Muscle of arm (tissue), 14 donors: ENCODE results near the gene UBR7. TPM values are rescaled to one million over a fixed set of nuclear protein-coding genes. Genes with fewer than 3 reads are reported as not detected.
A peak's percentile ranks its signal among the peaks of the same experiment; 100 is the strongest.
"Not testable (repeated sequence)": the region's sequence is repeated elsewhere in the genome, so short reads cannot be mapped to it uniquely, and the experiment has no call there.

ENCODE experiments used
- DNase-seq: peaks from one replicate; pipeline ENCODE4 v3.0.0-alpha.2; 2013
- long read RNA-seq, 11 donors: transcript quantifications; one replicate each; lab custom pipeline, GENCODE V29; 2026
- polyA plus RNA-seq, 12 donors: library from polyadenylated mRNA; unstranded; fragments of 120-200 nt; gene quantifications; one replicate each; pipeline ENCODE4 v1.2.1, GENCODE V29; 2013; ENCODE audit not compliant: insufficient read length in 12 of 12

Gene UBR7, protein sequence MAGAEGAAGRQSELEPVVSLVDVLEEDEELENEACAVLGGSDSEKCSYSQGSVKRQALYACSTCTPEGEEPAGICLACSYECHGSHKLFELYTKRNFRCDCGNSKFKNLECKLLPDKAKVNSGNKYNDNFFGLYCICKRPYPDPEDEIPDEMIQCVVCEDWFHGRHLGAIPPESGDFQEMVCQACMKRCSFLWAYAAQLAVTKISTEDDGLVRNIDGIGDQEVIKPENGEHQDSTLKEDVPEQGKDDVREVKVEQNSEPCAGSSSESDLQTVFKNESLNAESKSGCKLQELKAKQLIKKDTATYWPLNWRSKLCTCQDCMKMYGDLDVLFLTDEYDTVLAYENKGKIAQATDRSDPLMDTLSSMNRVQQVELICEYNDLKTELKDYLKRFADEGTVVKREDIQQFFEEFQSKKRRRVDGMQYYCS
- polyA plus RNA-seq = 10 to 100 TPM in 11 of 12 donors, not detected in 1; 23.8 to 55.8 (median 28.1) TPM
- long read RNA-seq, donor 1, transcript UBR7-201 (11 exons, 3,694 nt) = major isoform, 7 of 15 reads
- long read RNA-seq, donor 1, partial matches to known transcripts = 8 of 15 reads
- long read RNA-seq, donor 1, other reads (novel, unspliced or antisense) = 0 of 15 reads
- long read RNA-seq, donor 2, transcript UBR7-201 (11 exons, 3,694 nt) = major isoform, 12 of 13 reads
- long read RNA-seq, donor 2, partial matches to known transcripts = 0 of 13 reads
- long read RNA-seq, donor 2, other reads (novel, unspliced or antisense) = 0 of 13 reads
- long read RNA-seq, donor 3, transcript UBR7-201 (11 exons, 3,694 nt) = major isoform, 8 of 8 reads
- long read RNA-seq, donor 3, partial matches to known transcripts = 0 of 8 reads
- long read RNA-seq, donor 3, other reads (novel, unspliced or antisense) = 0 of 8 reads
- long read RNA-seq, donor 4, partial matches to known transcripts = 0 of 3 reads
- long read RNA-seq, donor 4, other reads (novel, unspliced or antisense) = 0 of 3 reads
- long read RNA-seq, donor 5, transcript UBR7-201 (11 exons, 3,694 nt) = major isoform, 8 of 28 reads
- long read RNA-seq, donor 5, partial matches to known transcripts = 20 of 28 reads
- long read RNA-seq, donor 5, other reads (novel, unspliced or antisense) = 0 of 28 reads
- long read RNA-seq, donor 6, partial matches to known transcripts = 0 of 4 reads
- long read RNA-seq, donor 6, other reads (novel, unspliced or antisense) = 0 of 4 reads
- long read RNA-seq, donor 7, partial matches to known transcripts = 0 of 3 reads
- long read RNA-seq, donor 7, other reads (novel, unspliced or antisense) = 0 of 3 reads
- long read RNA-seq, donor 8, transcript UBR7-201 (11 exons, 3,694 nt) = major isoform, 13 of 13 reads
- long read RNA-seq, donor 8, partial matches to known transcripts = 0 of 13 reads
- long read RNA-seq, donor 8, other reads (novel, unspliced or antisense) = 0 of 13 reads
- long read RNA-seq, donor 9, transcript UBR7-201 (11 exons, 3,694 nt) = major isoform, 6 of 6 reads
- long read RNA-seq, donor 9, partial matches to known transcripts = 0 of 6 reads
- long read RNA-seq, donor 9, other reads (novel, unspliced or antisense) = 0 of 6 reads
- long read RNA-seq, donor 10, transcript UBR7-201 (11 exons, 3,694 nt) = major isoform, 13 of 13 reads
- long read RNA-seq, donor 10, partial matches to known transcripts = 0 of 13 reads
- long read RNA-seq, donor 10, other reads (novel, unspliced or antisense) = 0 of 13 reads
- long read RNA-seq, donor 11, transcript UBR7-201 (11 exons, 3,694 nt) = major isoform, 6 of 6 reads
- long read RNA-seq, donor 11, partial matches to known transcripts = 0 of 6 reads
- long read RNA-seq, donor 11, other reads (novel, unspliced or antisense) = 0 of 6 reads

DNA sequence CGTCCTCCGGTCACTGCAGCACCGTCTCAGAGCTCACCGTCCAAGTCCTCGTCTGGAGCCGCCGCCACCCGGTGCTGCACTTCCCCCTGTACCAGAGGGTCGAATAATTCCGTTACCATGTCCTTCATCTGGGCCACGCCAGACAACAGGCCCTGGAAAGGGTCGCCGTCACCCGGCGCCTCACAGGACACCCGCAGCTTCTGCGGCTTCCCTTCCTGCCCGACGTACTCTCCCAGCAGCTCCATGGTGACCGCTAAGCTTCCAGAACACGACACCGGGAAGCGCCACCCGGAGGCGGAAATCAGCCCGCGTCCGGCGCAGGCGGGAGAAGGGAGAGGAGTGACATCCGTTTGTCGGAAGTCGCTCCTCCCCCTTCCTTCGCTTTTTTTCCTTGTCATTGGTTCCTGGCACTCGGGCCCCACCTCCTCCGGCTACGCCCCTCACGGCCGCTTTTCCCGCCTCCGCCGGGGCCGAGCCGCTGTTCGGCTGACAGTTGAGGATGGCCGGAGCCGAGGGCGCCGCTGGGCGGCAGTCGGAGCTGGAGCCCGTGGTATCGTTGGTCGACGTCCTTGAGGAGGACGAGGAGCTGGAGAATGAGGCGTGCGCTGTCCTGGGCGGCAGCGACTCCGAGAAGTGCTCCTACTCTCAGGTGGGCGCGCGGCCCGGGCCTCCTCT, at the start of gene UBR7, which contains the start of gene GON7:
TSS of gene UBR7 (plus strand) at position 464 of the 675 bp plus-strand sequence. CDS start at position 500, 36 bp downstream.
TSS of gene GON7 (minus strand) at position 273 of the 675 bp plus-strand sequence. CDS start at position 245, 28 bp downstream.
- peak; percentile 98 for DNase-seq

DNA sequence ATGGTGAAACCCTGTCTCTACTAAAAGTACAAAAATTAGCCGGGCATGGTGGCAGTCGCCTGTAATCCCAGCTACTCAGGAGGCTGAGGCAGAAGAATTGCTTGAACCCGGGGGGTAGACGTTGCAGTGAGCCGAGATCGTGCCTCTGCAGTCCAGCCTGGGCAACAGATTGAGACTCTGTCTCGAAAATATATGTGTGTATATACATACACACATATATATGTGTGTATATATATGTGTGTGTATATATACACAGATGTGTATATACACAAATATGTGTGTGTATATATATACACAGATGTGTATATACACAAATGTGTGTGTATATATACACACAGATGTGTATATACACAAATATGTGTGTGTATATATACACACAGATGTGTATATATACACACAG, 48.7 kb upstream of the UBR7 start:
- not testable (repeated sequence) for DNase-seq

DNA sequence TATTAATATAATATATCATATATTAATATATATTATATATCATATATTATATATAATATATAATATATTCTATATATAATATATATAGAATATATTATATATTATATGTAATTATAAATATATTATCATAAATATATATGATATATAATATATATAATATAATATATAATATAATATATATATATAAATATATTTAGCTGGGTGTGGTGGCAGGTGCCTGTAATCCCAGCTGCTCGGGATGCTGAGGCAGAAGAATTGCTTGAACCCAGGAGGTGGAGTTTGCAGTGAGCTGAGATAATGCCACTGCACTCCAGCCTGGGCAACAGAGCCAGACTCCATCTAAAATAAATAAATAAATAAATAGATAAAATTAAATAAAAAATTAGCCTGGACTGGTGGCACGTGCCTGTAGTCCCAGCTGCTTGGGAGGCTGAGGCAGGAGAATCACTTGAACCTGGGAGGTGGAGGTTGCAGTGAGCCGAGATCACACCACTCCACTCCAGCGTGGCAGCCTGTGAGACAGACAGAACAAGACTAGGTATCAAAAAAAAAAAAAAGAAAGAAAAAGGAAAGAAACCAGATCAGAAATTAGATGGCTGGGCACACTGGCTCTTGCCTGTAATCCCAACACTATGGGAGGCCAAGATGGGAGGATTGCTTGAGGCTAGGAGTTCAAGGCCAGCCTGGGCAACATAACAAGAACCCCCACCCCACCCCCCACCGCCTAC, 47.3 kb upstream of the UBR7 start:
- DNase-seq = not testable (repeated sequence)

DNA sequence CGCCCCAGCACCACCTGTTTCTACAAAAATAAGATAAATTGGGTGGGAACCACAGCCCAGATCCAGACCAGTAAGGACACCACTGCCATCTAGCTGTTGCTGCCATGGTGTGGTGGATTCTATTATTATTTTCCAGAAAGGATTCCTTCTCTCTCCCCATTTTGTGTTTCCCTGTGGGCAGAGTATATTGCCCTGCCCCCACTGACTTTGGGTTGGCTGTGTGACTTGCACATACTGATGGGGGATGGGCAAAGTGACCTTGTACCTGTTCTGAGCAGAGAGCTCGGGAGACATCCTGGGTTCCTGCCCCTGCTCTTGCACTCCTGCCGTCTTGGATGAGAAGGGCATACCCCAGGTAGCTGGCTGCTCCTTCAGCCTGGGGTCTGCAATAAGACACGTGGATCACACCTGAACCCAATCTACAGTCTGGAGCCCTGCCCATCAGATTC, 46.7 kb upstream of the UBR7 start:
- no peak for DNase-seq

DNA sequence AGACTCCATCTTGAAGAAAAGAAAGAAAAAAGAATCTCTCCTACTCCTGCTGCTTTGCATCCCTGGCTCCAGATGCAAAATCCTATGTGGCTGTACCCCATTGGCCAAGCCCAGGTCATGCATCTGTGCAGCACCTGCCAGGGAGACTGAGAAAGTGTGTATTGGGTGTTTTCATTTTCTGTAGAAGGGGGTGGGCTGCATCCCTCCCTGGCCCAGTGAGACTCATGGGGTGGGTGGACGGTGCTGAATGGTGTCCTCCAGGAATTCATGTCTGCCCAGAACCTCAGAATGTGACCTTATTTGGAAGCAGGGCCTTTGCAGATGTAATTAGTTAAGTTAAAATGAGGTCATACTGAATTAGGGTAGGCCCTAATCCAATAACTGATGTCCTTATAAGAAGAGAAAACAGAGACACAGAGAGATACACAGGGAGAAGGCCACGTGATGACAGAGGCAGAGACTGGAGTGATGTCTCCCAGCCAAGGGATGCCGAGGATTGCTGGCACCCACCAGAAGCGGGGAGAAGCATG, 45.6 kb upstream of the UBR7 start:
- no peak for DNase-seq

DNA sequence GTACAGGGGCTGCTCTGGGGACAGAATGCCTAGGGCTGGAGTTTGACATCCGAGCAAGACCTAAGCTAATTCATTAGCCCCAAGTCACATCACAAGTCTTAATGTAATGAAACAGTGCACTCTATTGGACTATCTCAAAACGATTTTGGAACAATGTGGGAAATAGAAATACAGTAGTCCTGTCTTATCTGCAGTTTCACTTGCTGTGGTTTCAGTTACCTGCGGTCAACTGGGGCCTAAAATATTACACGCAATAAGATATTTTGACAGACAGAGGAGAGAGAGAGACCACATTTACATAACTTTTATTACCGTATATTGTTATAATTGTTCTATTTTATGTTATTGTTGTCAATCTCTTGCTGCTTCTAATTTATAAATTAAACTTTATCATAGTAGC, 43.5 kb upstream of the UBR7 start:
- no peak for DNase-seq

DNA sequence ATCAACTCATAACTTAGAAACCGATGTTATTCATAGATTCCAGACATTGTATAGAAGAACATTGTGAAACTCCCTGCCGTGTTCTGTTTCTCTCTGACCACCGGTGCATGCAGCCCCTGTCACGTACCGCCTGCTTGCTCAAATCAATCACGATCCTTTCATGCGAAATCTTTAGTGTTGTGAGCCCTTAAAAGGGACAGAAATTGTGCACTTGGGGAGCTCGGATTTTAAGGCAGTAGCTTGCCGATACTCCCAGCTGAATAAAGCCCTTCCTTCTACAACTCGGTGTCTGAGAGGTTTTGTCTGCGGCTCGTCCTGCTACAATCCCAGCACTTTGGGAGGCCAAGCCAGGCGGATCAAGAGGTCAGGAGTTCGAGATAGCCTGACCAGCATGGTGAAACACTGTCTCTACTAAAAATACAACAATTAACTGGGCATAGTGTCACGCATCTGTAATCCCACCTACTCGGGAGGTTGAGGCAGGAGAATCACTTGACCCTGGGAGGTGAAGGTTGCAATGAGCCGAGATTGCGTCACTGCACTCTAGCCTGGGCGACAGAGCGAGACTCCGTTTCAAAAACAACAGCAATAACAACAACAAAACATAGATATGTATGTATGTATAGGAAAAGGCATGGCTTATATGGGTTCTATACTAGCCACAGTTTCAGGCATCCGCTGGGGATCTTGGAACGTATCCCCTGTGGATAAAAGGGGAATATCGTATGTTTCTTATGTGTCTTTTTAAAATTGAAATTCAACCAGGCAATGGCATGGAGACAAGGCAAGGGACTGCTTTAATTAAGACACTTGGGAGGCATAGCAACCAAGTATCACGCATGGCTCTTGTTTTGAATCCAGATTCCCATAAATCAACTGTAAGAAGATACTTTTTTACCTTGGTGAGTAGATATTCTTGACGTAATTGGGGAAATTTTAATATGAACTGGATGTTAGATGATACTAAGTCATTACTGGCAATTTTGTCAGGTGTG, 41.5 kb upstream of the UBR7 start:
- not testable (repeated sequence) for DNase-seq

DNA sequence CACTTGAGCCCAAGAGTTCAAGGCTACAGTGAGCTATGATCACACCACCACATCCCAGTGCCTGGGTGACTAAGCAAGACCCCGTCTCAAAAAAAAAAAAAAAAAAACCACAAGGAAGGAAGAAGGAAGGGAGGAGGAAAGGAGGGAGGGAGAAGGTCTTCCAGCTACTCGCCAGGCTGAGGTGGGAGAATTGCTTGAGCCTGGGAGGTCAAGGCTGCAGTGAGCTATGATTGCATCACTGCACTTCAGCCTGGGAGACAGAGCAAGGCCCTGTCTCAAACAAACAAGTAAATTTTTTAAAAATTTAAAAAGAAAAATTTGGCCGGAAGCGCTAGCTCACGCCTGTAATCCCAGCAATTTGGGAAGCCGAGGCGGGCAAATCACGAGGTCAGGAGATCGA, 38.4 kb upstream of the UBR7 start:
- not testable (repeated sequence) for DNase-seq

DNA sequence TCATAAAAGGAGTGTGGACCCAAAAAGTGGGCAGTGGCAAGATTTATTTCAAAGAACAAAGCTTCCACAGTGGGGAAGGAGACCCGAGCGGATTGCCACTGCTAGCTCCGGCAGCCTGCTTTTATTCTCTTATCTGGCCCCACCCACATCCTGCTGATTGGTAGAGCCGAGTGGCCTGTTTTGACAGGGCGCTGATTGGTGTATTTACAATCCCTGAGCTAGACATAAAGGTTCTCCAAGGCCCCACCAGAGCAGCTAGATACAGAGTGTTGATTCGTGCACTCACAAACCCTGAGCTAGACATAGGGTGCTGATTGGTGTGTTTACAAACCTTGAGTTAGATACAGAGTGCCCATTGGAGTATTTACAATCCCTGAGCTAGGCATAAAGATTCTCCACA, 37.4 kb upstream of the UBR7 start:
- not testable (repeated sequence) for DNase-seq

DNA sequence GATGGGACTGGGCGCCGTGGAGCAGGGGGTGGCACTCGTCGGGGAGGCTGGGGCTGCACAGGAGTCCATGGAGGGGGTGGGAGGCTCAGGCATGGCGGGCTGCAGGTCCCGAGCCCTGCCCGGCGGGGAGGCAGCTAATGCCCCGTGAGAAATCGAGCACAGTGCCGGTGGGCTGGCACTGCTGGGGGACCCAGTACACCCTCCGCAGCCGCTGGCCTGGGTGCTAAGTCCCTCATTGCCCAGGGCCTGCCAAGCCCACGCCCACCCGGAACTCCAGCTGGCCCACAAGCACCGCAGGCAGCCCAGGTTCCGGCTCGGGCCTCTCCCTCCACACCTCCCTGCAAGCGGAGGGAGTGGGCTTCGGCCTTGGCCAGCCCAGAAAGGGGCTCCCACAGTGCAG, 36.9 kb upstream of the UBR7 start:
- DNase-seq = not testable (repeated sequence)

DNA sequence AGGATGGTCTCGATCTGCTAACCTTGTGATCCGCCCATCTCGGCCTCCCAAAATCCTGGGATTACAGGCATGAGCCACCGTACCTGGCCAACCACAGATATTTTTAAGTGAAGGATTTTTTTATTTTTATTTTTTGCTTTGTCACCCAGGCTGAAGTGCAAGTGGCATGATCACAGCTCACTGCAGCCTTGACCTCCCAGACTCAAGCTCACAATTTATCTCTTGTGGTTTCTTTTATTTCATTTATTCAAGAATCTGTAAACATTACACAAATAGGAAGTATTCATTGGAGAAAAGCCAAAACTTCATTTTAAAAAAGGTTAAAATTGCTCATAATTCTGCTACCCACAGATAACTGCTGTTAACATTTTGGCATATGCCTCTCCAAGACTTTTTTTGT, 35.7 kb upstream of the UBR7 start:
- no peak for DNase-seq

DNA sequence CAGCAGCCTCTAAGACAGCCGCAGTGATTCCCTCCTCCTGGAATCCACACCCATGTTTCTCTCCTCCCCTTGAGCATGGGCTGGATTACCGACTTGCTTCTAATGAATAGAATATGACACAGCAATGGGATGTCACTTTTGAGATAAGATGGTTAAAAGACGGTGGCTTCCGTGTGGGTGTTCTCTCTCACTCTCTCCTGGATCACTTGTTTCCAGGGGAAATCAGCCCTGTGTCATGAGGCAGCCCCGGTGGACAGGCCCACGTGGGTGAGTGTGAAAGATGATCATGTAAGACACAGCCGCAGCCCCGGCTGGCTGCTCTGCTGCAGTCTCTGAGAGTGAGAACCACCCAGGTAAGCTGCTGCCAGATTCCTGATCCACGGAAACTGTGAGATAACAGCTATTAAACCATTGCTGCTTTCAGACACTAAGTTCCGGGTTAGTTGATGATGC, 33.1 kb upstream of the UBR7 start:
- DNase-seq = peak; percentile 5

DNA sequence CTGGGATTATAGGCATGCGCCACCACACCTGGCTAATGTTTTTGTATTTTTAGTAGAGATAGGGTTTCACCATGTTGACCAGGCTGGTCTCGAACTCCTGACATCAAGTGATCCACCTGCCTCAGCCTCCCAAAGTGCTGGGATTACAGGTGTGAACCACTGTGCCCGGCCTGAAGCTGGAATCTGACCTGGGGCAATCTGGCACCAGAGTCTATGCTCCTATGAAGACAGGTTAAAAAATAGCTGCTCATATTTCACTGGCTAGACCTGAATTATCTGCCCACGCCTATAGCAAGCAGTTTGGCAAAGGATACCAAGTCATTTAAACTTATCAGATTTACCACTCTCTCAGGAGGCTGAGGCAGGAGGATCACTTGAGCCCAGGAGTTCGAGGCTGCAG, 32.3 kb upstream of the UBR7 start:
- not testable (repeated sequence) for DNase-seq

DNA sequence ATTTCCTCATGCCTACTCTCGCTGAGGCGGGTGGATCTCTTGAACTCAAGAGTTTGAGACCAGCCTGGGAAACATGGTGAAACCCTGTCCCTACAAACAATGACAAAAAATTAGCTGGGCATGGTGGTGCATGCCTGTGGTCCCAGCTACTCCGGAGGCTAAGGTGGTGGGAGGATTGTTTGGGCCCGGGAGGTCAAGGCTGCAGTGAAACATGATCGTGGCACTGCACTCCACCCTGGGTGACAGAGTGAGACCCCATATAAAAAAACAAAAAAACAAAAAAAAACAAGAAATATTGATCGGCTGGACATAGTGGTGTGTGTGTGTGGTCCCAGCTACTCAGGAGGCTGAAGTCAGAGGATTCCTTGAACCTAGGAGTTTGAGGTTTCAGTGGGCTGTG, 31.6 kb upstream of the UBR7 start:
- no peak for DNase-seq

DNA sequence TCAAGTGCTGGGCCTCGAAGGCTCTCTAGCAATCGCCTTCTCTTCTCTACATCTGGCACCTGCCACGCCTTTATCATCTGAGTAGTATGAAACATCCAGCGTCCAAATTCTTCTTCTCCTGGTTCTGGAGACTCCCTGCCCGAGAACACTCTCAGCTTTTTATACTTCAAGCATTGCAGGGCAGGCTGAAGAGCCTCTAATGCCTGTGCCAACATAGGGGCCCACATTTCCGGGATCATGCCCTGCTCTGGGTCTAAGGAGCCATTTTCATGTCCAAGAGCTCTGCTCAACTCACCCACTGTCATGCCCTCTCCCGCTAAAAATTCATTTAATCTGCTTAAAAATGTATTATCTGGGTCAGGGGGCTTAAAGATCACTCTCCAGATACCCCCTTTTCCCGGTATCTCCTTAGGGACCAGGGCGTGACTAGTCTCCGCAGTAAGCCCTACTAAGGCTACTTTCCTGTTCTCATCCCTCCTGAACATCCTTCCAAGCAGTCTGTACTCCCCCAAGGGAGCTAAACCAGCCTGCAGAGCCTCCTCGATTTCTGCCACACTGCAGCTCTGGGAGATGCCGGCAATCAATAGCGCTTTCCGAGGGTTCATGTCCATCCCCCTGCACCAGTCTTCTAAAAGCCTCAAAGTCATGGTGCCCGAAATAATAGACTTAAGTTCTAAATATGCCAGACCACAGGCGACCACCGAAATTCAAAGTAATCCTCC, 23.3 kb upstream of the UBR7 start:
- DNase-seq = no peak
